Rectal smooth muscle tissue (tissue), 1 donor: Measurements from ENCODE around the gene FLRT2.

Experiments
- H3K27ac ChIP-seq: one replicate; pipeline ENCODE4 v1.7.0; 2013; ENCODE audit warnings: low read depth, low read length, inconsistent platforms
- H3K27me3 ChIP-seq: one replicate; pipeline ENCODE4 v1.7.0; 2013; ENCODE audit warnings: low read length; ENCODE audit not compliant: control insufficient read depth, insufficient read depth
- H3K36me3 ChIP-seq: one replicate; pipeline ENCODE4 v1.7.0; 2013; ENCODE audit warnings: low read length; ENCODE audit not compliant: control insufficient read depth, insufficient read depth
- H3K4me1 ChIP-seq: one replicate; pipeline ENCODE4 v1.7.0; 2013; ENCODE audit warnings: low read length; ENCODE audit not compliant: control insufficient read depth, insufficient read depth
- H3K4me3 ChIP-seq: one replicate; pipeline ENCODE4 v1.7.0; 2013; ENCODE audit warnings: low read length
- H3K9ac ChIP-seq: one replicate; pipeline ENCODE4 v1.7.0; 2013; ENCODE audit warnings: low read length

Gene FLRT2

DNA sequence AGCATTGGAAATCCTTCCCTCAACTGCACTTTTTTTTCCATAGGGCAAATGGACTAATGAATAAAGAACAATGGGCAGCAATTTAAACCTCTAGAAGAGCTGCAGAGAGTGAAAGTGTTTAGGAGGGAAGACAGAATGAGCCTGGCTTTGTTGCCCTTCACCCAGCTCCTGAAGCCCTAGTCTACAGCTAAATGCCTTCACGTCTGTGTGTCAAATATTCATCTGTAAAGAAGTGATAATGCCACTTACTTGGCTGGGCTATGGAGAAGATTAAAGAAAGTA, 45.6 kb downstream of the FLRT2 start:
- Histone ChIP-seq H3K4me3 (no peak overlapping the region), H3K9ac (no peak overlapping the region), H3K4me1 (no peaks in the 10 kb centered on the region), H3K27me3 (no peaks in the 10 kb centered on the region), H3K36me3 (no peaks in the 10 kb centered on the region), H3K27ac (no peak overlapping the region)

DNA sequence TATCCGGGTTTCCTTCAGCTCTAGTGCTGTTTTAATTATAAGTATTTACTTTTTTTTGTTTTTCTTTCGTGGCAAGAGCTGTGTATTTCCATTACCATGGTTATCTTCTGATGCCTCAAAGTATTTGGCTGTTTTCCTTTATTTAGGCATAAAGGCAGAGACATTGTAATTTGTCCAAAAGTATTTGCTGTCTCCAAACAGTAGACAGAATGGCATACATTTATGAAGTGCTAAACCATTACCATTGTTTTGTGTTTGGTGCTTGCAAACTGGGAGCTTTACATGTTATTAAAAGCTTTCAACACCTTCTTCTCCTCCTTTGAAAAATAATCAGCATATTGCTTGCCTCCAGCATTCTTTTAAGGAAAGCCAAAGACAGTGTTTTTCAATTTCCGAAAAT, 46.3 kb downstream of the FLRT2 start:
- H3K4me1 ChIP-seq = no peaks in the 10 kb centered on the region
- H3K27me3 ChIP-seq = no peaks in the 10 kb centered on the region
- no peak overlapping the region for H3K4me3 ChIP-seq
- H3K36me3 ChIP-seq = no peaks in the 10 kb centered on the region
- H3K27ac ChIP-seq = no peak overlapping the region
- H3K9ac ChIP-seq = no peak overlapping the region

DNA sequence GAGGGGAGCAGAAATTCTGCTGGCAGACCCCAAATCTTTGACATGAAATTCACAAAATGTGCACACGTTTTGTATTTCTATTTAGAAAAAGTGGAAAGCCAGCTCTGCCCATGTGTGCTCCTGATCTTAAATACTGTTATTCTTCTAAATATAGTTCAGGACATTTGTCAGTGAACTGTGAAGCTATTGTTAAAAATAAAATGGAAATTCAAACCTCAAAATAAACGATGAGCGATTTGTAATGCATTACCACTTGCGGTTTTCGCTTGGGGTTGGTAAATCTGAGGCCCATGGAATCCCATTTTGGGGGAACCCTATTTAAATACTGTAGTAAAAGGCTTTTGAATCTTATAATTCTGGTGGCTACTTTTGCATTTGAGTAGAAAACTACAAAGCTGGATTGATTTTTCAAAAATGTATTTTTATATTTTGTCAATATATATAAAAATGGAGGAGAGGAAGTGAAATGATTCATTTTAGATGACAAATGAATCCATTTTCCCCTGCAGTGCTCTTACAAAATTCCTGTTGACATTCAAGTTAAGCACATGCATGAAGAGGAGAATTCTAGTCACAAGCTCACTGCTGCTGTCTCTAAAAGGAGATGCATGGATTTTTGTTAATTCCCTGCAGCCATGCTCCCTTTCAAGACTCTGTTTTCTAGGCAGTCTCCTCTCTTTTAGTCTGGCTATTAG, 47.1 kb downstream of the FLRT2 start:
- no peaks in the 10 kb centered on the region for H3K27me3 ChIP-seq
- no peak overlapping the region for H3K9ac ChIP-seq
- H3K4me1 ChIP-seq = no peaks in the 10 kb centered on the region
- no peaks in the 10 kb centered on the region for H3K36me3 ChIP-seq
- H3K27ac ChIP-seq = no peak overlapping the region
- no peak overlapping the region for H3K4me3 ChIP-seq

DNA sequence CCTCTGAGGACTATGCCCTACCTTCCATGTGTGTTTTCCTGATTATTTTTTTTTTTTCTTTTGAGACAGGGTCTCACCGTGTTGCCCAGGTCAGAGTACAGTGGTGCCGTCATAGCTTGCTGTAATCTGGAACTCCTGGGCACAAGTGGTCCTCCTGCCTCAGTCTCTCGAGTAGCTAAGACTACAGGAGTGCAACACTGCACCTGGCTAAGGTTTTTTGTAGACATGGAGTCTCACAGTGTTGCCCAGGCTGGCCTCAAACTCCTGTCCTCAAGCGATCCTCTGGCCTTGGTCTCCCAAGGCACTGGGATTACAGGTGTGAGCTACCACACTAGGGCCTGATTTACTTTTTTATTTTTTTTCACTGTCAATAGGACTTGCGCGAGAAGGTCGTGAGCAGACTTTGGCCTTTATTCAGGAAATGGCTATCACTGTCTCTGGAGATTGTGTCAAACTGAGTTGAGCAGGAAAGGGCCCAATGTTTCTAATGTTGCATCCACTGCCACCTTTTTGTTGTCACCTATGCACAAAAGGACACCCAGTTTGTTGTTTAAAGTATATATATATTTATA, 47.7 kb downstream of the FLRT2 start:
- H3K9ac ChIP-seq = no peak overlapping the region
- no peaks in the 10 kb centered on the region for H3K4me1 ChIP-seq
- no peak overlapping the region for H3K27ac ChIP-seq

DNA sequence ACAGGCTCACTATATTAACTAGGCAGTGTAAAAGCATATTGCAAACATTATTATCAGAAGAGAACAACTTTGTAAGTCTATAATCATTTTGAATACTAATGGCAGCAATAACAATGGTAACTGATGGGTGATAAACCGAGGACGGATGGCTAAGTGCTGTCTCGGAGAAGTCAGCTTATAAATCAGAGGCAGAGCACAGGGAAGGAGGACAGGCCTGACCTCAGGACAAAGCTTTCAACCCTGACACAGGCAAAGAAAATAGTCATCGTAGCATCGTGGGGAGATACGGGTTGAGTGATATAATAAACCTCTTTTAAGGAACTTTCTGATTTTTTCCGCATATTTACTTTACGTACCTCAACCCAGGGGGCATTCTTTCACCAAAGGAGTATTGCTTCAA, 48.4 kb downstream of the FLRT2 start:
- no peaks in the 10 kb centered on the region for H3K36me3 ChIP-seq
- H3K4me1 ChIP-seq = no peaks in the 10 kb centered on the region
- H3K4me3 ChIP-seq = no peak overlapping the region
- H3K27ac ChIP-seq = no peak overlapping the region
- H3K9ac ChIP-seq = no peak overlapping the region
- no peaks in the 10 kb centered on the region for H3K27me3 ChIP-seq

More for the DNA sequence above, 47.7 kb downstream of the FLRT2 start:
- H3K36me3 ChIP-seq = no peaks in the 10 kb centered on the region
- H3K4me3 ChIP-seq = no peak overlapping the region
- H3K27me3 ChIP-seq = no peaks in the 10 kb centered on the region

DNA sequence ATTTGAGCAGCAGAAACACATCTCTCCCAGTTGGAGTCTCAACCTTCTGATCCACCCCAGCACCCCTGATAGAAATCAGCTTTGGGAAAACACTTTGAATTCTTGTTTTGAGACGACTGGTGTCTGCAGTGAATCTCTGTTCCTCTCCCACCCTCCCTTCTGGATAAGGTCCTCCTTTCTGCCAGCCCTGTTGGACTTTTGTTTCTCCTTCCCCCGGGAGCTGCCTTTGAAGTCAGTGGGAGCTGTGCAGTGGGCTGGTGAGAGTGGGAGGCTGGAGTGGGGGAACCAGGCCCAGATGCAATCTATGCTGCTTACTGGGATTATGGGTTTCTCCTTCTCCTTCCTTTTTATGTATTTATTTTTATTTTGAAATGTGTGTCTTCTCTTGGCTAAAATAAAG, 49.0 kb downstream of the FLRT2 start:
- Histone ChIP-seq H3K27ac (no peak overlapping the region), H3K36me3 (no peaks in the 10 kb centered on the region), H3K9ac (no peak overlapping the region), H3K27me3 (no peaks in the 10 kb centered on the region), H3K4me3 (no peak overlapping the region), H3K4me1 (no peaks in the 10 kb centered on the region)

DNA sequence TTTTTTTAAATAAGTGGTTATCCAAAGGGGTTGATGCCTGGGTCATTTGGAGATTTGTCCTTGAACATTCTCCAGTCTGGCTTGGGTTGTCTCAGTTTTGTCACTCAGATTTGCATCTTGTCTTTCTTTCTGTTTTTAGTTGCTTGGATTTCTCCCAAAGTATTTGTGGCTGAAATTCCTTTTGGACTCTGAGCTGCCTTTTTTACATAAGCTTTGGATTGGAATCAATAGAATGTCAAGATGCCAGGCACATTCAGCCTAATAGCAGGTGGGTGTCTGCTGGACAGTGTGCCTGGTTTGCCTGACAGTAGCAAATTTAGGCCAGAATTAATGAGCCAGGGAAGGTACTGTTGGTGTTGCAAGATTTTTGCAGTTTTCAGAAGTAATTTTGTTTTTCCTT, 50.0 kb downstream of the FLRT2 start:
- Histone ChIP-seq H3K27ac (no peak overlapping the region), H3K27me3 (no peaks in the 10 kb centered on the region), H3K4me3 (no peak overlapping the region), H3K9ac (no peak overlapping the region), H3K4me1 (no peaks in the 10 kb centered on the region), H3K36me3 (no peaks in the 10 kb centered on the region)

DNA sequence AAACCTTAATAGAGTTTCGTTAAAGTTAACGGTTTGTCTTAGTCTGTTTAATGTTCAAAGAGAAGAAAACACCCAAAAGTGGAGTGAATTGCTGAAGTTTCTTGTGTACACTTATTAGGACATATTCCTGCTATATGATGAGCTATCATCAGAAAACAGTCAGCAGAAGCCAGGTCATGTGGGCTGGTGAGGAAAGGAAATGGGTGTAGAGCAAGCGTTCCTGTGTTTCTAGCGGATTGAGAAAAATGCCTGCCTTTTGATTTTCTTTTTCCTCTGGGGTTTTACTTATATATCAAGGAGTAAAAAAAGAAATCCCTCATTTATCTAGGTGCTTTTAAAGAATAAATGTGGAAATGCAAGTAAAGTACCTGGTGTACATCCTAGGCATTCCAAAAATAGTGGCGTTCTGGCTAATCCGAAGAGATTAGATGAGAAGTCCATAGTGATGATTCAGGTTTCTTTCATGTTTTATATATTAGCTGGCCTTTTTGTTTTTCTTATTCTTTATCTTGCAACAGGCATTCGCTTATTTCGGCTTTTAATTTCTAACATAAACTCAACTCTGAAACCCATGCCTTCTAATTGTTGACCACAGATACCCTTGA, 50.7 kb downstream of the FLRT2 start:
- H3K27ac ChIP-seq = no peak overlapping the region
- H3K4me1 ChIP-seq = no peaks in the 10 kb centered on the region
- no peak overlapping the region for H3K9ac ChIP-seq
- no peaks in the 10 kb centered on the region for H3K36me3 ChIP-seq
- no peak overlapping the region for H3K4me3 ChIP-seq
- H3K27me3 ChIP-seq = no peaks in the 10 kb centered on the region

DNA sequence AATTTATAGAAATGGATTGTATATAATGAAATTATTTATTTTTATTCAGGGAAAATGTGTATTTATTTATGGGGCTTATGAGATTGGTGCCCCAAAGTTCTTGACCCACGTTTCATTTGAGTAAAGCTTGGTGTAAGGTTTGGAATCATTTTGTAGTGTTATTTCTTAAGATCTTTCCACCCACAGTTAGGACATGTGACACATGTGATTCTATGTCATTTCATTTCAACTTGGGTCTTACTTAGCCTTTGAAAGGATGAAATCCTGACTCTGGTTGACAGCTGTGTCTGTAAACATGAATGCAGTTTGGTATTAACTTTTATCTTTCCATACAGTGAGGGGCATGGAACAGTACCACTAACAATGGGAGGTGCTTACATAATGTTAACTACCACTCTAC, 51.7 kb downstream of the FLRT2 start:
- no peaks in the 10 kb centered on the region for H3K27me3 ChIP-seq
- H3K4me3 ChIP-seq = no peak overlapping the region
- H3K4me1 ChIP-seq = no peaks in the 10 kb centered on the region
- H3K9ac ChIP-seq = no peak overlapping the region
- no peaks in the 10 kb centered on the region for H3K36me3 ChIP-seq
- no peak overlapping the region for H3K27ac ChIP-seq

DNA sequence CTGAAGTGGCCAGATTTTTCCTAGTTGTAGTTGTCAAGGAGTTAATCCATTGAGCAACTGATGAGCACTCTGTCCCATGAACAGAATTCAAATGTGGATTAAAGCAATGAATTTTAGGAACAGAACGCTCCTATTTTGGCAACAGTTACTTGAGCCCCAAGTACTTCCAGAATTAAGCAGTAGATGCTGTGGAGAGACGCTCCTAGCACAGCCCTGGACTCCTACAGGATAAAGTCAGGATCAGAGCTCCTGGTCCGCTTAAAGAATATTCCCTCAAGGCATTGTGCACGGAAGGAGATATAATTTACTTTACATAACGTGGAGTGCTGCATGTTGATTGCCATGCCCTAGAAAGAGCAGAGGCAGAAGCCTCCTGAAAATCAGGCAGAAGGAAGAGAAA, 53.4 kb downstream of the FLRT2 start:
- H3K36me3 ChIP-seq = no peaks in the 10 kb centered on the region
- H3K27me3 ChIP-seq = no peaks in the 10 kb centered on the region
- H3K27ac ChIP-seq = no peak overlapping the region
- no peaks in the 10 kb centered on the region for H3K4me1 ChIP-seq
- no peak overlapping the region for H3K4me3 ChIP-seq
- H3K9ac ChIP-seq = no peak overlapping the region

DNA sequence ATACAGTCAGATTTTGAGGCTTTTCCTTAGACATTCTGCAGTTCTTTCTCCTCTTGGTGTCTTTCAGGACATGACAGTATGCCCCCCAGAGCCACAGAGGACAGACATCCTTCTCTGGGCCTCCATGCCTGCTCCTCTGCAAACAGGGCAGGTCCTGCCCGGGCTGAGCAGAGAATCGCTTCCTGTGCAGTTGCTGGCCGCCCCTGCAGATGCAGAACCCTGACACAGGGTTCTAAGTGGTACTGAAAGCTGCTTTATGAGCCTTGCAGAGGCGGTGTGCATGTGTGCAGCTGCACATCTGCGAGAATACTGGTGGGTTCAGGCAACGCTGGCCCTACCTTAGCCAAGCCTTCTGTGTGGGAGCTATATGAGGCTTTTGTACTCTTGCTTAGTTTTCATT, 54.5 kb downstream of the FLRT2 start:
- Histone ChIP-seq H3K27me3 (no peaks in the 10 kb centered on the region), H3K9ac (no peak overlapping the region), H3K4me3 (no peak overlapping the region), H3K4me1 (no peaks in the 10 kb centered on the region), H3K27ac (no peak overlapping the region), H3K36me3 (no peaks in the 10 kb centered on the region)

DNA sequence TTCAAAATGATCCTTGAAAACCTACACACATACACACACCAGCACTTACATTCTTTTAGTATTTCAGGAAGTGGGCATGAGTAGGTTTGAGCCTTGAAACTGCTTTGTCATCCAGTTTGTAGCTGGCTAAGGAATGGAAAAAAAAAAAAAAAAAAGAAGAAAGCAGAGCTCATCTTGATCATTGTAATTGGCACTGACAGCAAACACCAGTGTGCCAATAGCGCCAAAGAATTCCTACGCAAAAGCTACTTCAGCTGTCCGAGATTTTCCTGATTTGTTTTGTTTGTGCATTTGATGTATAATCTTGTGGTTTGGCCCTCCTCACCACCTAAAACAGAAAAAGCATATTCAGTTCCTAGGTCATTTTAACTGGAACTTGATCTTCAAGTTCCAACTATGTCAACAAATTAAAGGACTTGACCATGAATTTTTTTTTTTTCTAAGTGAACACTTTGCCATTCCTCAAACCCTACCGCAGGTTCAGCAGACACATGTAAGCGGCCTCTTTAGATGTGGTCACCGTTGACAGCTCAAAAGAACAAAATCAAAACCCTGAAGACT, 57.3 kb downstream of the FLRT2 start:
- no peak overlapping the region for H3K9ac ChIP-seq

DNA sequence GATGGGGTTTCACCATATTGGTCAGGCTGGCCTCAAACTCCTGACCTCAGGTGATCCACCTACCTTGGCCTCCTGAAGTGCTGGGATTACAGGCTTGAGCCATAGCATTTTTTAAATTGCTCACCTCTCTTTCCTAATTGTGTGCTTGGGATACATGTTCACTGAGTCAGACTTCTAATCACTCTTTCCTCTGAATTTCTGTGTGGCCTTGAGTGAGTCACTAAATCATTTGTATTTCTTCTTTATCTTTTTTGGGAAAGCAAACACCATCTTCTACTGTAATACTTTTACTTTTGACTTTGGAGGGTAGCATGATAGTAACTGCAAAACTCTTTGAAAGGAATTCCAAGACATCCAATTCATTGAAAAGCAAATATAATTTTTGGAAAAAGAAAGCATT, 60.8 kb downstream of the FLRT2 start:
- no peaks in the 10 kb centered on the region for H3K4me1 ChIP-seq
- H3K9ac ChIP-seq = no peak overlapping the region
- H3K27me3 ChIP-seq = no peaks in the 10 kb centered on the region
- no peak overlapping the region for H3K4me3 ChIP-seq
- no peaks in the 10 kb centered on the region for H3K36me3 ChIP-seq
- H3K27ac ChIP-seq = no peak overlapping the region

More for the DNA sequence above, 57.3 kb downstream of the FLRT2 start:
- H3K27me3 ChIP-seq = no peaks in the 10 kb centered on the region
- no peak overlapping the region for H3K27ac ChIP-seq
- H3K4me1 ChIP-seq = no peaks in the 10 kb centered on the region
- H3K4me3 ChIP-seq = no peak overlapping the region
- no peaks in the 10 kb centered on the region for H3K36me3 ChIP-seq
